Osteoblast (primary cell): ENCODE data around the gene BBOF1. TPM values are rescaled to one million over a fixed set of nuclear protein-coding genes. Genes with fewer than 3 reads are reported as not detected.
A peak's percentile ranks its signal among the peaks of the same experiment; 100 is the strongest.

Experiments
- DNase-seq: peaks from one replicate; pipeline ENCODE4 v3.0.0; 2011; ENCODE audit warnings: low spot score, mixed read lengths; ENCODE audit not compliant: insufficient read length; ENCODE audit errors: missing footprints
- H2AFZ ChIP-seq: 2 replicates; pipeline ENCODE4 v1.6.0; 2011; ENCODE audit warnings: mild to moderate bottlenecking, low read length
- H3K27ac ChIP-seq: 2 replicates; pipeline ENCODE4 v1.5.1; 2011; ENCODE audit warnings: mild to moderate bottlenecking, low read depth, low read length, moderate library complexity
- H3K27me3 ChIP-seq: 2 replicates; pipeline ENCODE4 v1.6.0; 2012; ENCODE audit warnings: mild to moderate bottlenecking, control low read depth, inconsistent platforms, low read length, moderate library complexity; ENCODE audit not compliant: insufficient read depth
- H3K36me3 ChIP-seq: 2 replicates; pipeline ENCODE4 v1.5.1; 2011; ENCODE audit warnings: mild to moderate bottlenecking, low read length, control low read depth, moderate library complexity; ENCODE audit not compliant: insufficient read depth
- H3K4me1 ChIP-seq: 2 replicates; pipeline ENCODE4 v1.5.1; 2011; ENCODE audit warnings: mild to moderate bottlenecking, low read length, control low read depth, moderate library complexity; ENCODE audit not compliant: insufficient read depth
- H3K4me2 ChIP-seq: 2 replicates; pipeline ENCODE4 v1.6.0; 2011; ENCODE audit warnings: mild to moderate bottlenecking, low read length; ENCODE audit not compliant: insufficient read depth
- H3K4me3 ChIP-seq: fragments of 200-600 bp; sonication (generic); 3 replicates; pipeline ENCODE4 v1.5.1; 2012; ENCODE audit warnings: mild to moderate bottlenecking, low read length, inconsistent platforms; ENCODE audit not compliant: insufficient read depth
- H3K79me2 ChIP-seq: 2 replicates; pipeline ENCODE4 v1.6.0; 2012; ENCODE audit warnings: mild to moderate bottlenecking, low read length, control low read depth, inconsistent platforms; ENCODE audit not compliant: insufficient read depth
- H3K9me3 ChIP-seq: 2 replicates; pipeline ENCODE4 v1.5.1; 2011; ENCODE audit warnings: low read depth, low read length, control low read depth
- H4K20me1 ChIP-seq: 2 replicates; pipeline ENCODE4 v1.6.0; 2012; ENCODE audit warnings: mild to moderate bottlenecking, low read length, control low read depth; ENCODE audit not compliant: insufficient read depth
- CTCF ChIP-seq: IDR thresholded peaks from 2 replicates; pipeline ENCODE4 v1.5.1; 2011; ENCODE audit warnings: mild to moderate bottlenecking, low read depth, low read length, moderate library complexity; ENCODE audit errors: extremely low read depth
- total RNA-seq: library from RNA; depleted of rRNA; stranded (reverse); fragments of >200 nt; gene quantifications from 2 replicates; pipeline ENCODE4 v1.2.3, GENCODE V29; 2012

Gene BBOF1
- total RNA-seq, 1 donor = 14.1 TPM

- Histone ChIP-seq H4K20me1 (no peaks in the 10 kb centered on the region), H3K27me3 (no peaks in the 10 kb centered on the region), H3K4me3 (peak overlapping the region; percentile 96), H3K4me1 (peaks cover 22% of the 10 kb centered on the region), H3K4me2 (peak overlapping the region; percentile 100), H3K9me3 (no peaks in the 10 kb centered on the region), H3K36me3 (peaks cover 2% of the 10 kb centered on the region), H3K79me2 (peaks cover 18% of the 10 kb centered on the region), H3K27ac (peak overlapping the region; percentile 73), H2AFZ (peak overlapping the region; percentile 98)
- TF ChIP-seq CTCF = no peak
- peak; percentile 36 for DNase-seq
Measured at GRCh38 chr14:74083161-74083560, 64.0 kb downstream of the BBOF1 start.

GRCh38 chr14:74083784-74084276 lies 64.7 kb downstream of the BBOF1 start:
- no peaks in the 10 kb centered on the region for H4K20me1 ChIP-seq
- no peaks in the 10 kb centered on the region for H3K27me3 ChIP-seq
- peaks cover 2% of the 10 kb centered on the region for H3K36me3 ChIP-seq
- peaks cover 22% of the 10 kb centered on the region for H3K4me1 ChIP-seq
- H3K79me2 ChIP-seq = peaks cover 23% of the 10 kb centered on the region
- no peak for TF ChIP-seq CTCF
- no peaks in the 10 kb centered on the region for H3K9me3 ChIP-seq
- H3K27ac ChIP-seq = peak overlapping the region; percentile 73
- H3K4me2 ChIP-seq = peak overlapping the region; percentile 100
- DNase-seq = peak; percentile 27
- peak overlapping the region; percentile 96 for H3K4me3 ChIP-seq
- H2AFZ ChIP-seq = peak overlapping the region; percentile 98

DNA sequence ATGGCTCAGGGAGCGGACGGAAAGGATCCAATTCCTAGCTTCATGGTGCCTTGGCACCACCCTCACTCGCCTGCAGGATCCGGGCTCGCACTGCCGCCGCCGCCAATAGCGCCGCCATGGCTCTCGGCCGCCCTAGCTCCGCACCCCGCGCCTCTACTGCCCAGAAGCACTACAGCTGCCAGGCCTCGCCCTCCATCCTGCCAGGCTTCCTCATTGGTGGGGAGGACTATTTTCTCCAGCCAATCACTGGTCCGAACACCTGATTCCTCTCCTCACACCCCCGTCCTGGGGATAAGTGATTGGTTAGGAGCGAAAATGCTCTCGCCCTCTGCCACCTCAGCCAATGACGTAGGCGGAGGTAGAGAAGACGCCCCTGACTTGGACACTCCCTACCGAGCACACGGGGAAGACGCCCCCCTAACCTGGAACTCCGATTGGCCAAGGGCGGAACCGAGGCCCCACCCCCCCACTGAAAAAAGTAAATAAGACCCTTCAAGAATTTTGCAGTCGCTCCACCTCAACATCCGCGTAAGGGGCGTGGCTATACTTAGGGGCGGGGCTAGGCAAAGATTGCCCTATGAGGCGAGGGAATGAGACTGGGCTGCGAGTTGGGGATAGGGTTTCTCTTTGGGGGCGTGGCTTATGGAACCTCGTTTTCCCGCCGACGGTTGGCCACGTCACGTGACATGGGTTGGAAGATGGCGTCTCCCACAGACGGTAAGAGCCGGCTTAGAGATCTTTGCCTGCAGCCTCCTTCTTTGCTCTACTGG lies 65.3 kb downstream of the BBOF1 start, which contains the start of the genes ALDH6A1 and LIN52:
TSS of gene ALDH6A1 (minus strand) at position 177 of the 770 bp plus-strand sequence. CDS start at position 118, 59 bp downstream.
TSS of gene LIN52 (plus strand) at position 680 of the 770 bp plus-strand sequence. CDS start at position 699, 19 bp downstream.
- peak within 1 kb of the TSS; percentile 96 for H3K4me3 ChIP-seq
- no peak for TF ChIP-seq CTCF
- H4K20me1 ChIP-seq = no peaks in the 10 kb centered on the region
- H2AFZ ChIP-seq = peak within 1 kb of the TSS; percentile 98
- H3K4me1 ChIP-seq = peaks cover 22% of the 10 kb centered on the region
- peak within 1 kb of the TSS; percentile 100 for H3K4me2 ChIP-seq
- H3K79me2 ChIP-seq = peaks cover 27% of the 10 kb centered on the region
- peaks cover 2% of the 10 kb centered on the region for H3K36me3 ChIP-seq
- H3K27ac ChIP-seq = peak within 1 kb of the TSS; percentile 87
- no peaks in the 10 kb centered on the region for H3K27me3 ChIP-seq
- DNase-seq = peak; percentile 98
- no peaks in the 10 kb centered on the region for H3K9me3 ChIP-seq

- no peaks in the 10 kb centered on the region for H4K20me1 ChIP-seq
- H3K4me1 ChIP-seq = peaks cover 22% of the 10 kb centered on the region
- peak overlapping the region; percentile 96 for H3K4me3 ChIP-seq
- peak overlapping the region; percentile 98 for H3K4me2 ChIP-seq
- peaks cover 29% of the 10 kb centered on the region for H3K79me2 ChIP-seq
- no peaks in the 10 kb centered on the region for H3K9me3 ChIP-seq
- peaks cover 2% of the 10 kb centered on the region for H3K36me3 ChIP-seq
- peak overlapping the region; percentile 87 for H3K27ac ChIP-seq
- H3K27me3 ChIP-seq = no peaks in the 10 kb centered on the region
- DNase-seq = peak; percentile 73
- TF ChIP-seq CTCF = no peak
- peak overlapping the region; percentile 98 for H2AFZ ChIP-seq
Measured at GRCh38 chr14:74085047-74085637, 66.0 kb downstream of the BBOF1 start.
